Lung microvascular endothelial cell (primary cell): ENCODE measurements around the gene SLC44A3. TPM values are rescaled to one million over a fixed set of nuclear protein-coding genes. Genes with fewer than 3 reads are reported as not detected.

ENCODE experiments used
- DNase-seq, 2 donors: peaks; one replicate each; pipeline versions ENCODE4 v3.0.0 to v3.0.0-alpha.2; 2010; ENCODE audit warnings: low read depth in 2 of 2
- total RNA-seq: library from RNA; depleted of rRNA; stranded (reverse); fragments of >200 nt; gene quantifications from 2 replicates; pipeline ENCODE4 v1.2.1, GENCODE V29; 2014

The SLC44A3 gene
- 2.0 and 4.8 TPM in 2 replicates for total RNA-seq

- DNase-seq = peak; percentile 46 to 67
Observed at GRCh38 chr1:94819945-94820746, at the start of gene SLC44A3. SLC44A3 (plus strand) TSS chr1:94820357; CDS start chr1:94820452, 95 bp downstream.

GRCh38 chr1:94772230-94772641, 47.9 kb upstream of the SLC44A3 start:
- no peak for DNase-seq

- DNase-seq = no peak
Observed at GRCh38 chr1:94772845-94773244, 47.3 kb upstream of the SLC44A3 start.

GRCh38 chr1:94773296-94773809, 46.8 kb upstream of the SLC44A3 start:
- DNase-seq = no peak

GRCh38 chr1:94773931-94774422, 46.2 kb upstream of the SLC44A3 start:
- no peak for DNase-seq

- DNase-seq = no peak
Observed at GRCh38 chr1:94776474-94776873, 43.7 kb upstream of the SLC44A3 start.

GRCh38 chr1:94777281-94777680, 42.9 kb upstream of the SLC44A3 start:
- no peak for DNase-seq

- DNase-seq = no peak
Observed at GRCh38 chr1:94778808-94779207, 41.3 kb upstream of the SLC44A3 start.

GRCh38 chr1:94783342-94784189, 36.6 kb upstream of the SLC44A3 start:
- DNase-seq = peak; percentile 54 to 61

- no peak for DNase-seq
Observed at GRCh38 chr1:94784190-94784515, 36.0 kb upstream of the SLC44A3 start.

- no peak for DNase-seq
Observed at GRCh38 chr1:94787691-94788090, 32.5 kb upstream of the SLC44A3 start.

- DNase-seq = no peak
Observed at GRCh38 chr1:94790246-94790645, 29.9 kb upstream of the SLC44A3 start.

- DNase-seq = no peak
Observed at GRCh38 chr1:94790670-94791069, 29.5 kb upstream of the SLC44A3 start.

- peak; percentile 82 to 87 for DNase-seq
Observed at GRCh38 chr1:94792473-94793295, 27.5 kb upstream of the SLC44A3 start.

- no peak for DNase-seq
Observed at GRCh38 chr1:94793296-94793656, 26.9 kb upstream of the SLC44A3 start.

GRCh38 chr1:94795434-94795833, 24.7 kb upstream of the SLC44A3 start:
- DNase-seq = peak; percentile 97

GRCh38 chr1:94796266-94796665, 23.9 kb upstream of the SLC44A3 start:
- DNase-seq = no peak

GRCh38 chr1:94797291-94797690, 22.9 kb upstream of the SLC44A3 start:
- no peak for DNase-seq

GRCh38 chr1:94798054-94798453, 22.1 kb upstream of the SLC44A3 start:
- no peak for DNase-seq

- no peak for DNase-seq
Observed at GRCh38 chr1:94798462-94798861, 21.7 kb upstream of the SLC44A3 start.

- DNase-seq = no peak
Observed at GRCh38 chr1:94799206-94799605, 21.0 kb upstream of the SLC44A3 start.
